PC-9 (cell line): Measurements from ENCODE around the gene CRACDL.

ENCODE experiments used
- CTCF ChIP-seq: fragments of 200-600 bp; sonication (generic); conservative IDR thresholded peaks from 2 replicates; pipeline ENCODE4 v1.6.1; 2017; ENCODE audit warnings: mixed run types, antibody characterized with exemption, mild to moderate bottlenecking, moderate library complexity
- EZH2 ChIP-seq: fragments of 200-600 bp; sonication (generic); IDR thresholded peaks from 2 replicates; pipeline ENCODE4 v1.8.0; 2017; ENCODE audit warnings: antibody characterized with exemption, low read depth

- TF ChIP-seq CTCF (no peak), EZH2 (no peak)
Observed at GRCh38 chr2:98827625-98828368, 108.2 kb downstream of the CRACDL start.
